ENCODE measurements around the gene HLA-DQB2. TPM values are rescaled to one million over a fixed set of nuclear protein-coding genes. Genes with fewer than 3 reads are reported as not detected.

HLA-DQB2 gene
- total and polyA plus RNA-seq, 2 of the 4 experiments (the other 2 are of a cell fraction) = not detected

- no TSS peak for BruUV-seq (replicated peaks)
These were observed 716 bp upstream of the HLA-DQB2 start for GRCh38 chr6:32764048-32764447.

More at GRCh38 chr6:32764048-32764447, 716 bp upstream of the HLA-DQB2 start:
- Histone ChIP-seq H2BK120ac (ENCODE audit: low read depth, low read length) (no peak overlapping the region), H2AK9ac (replicated peaks; ENCODE audit: low read depth, low read length, poor library complexity) (no peak overlapping the region), H3K14ac (replicated peaks; ENCODE audit: low read depth, low read length) (no peak overlapping the region), H3K4me3 (ENCODE audit: insufficient read depth, low read depth, low read length) (no peak overlapping the region), H4K8ac (ENCODE audit: low read depth in 2 of 2, low read length in 2 of 2) (no peak overlapping the region), H2BK5ac (ENCODE audit: low read depth, low read length, poor library complexity, severe bottlenecking) (no peak overlapping the region), H3K23ac (ENCODE audit: low read depth, low read length) (no peak overlapping the region), H3K56ac (ENCODE audit: extremely low read depth, insufficient read depth, low read length) (no peak overlapping the region), H3K9ac (ENCODE audit: low read depth, low read length) (no peak overlapping the region), H2BK20ac (ENCODE audit: low read depth, low read length) (no peak overlapping the region), H3K4ac (ENCODE audit: low read depth, low read length) (no peak overlapping the region), H2BK15ac (ENCODE audit: low read depth, low read length) (no peak overlapping the region), H4K20me1 (ENCODE audit: insufficient read depth, low read length) (no peaks in the 10 kb centered on the region), H4K5ac (ENCODE audit: low read depth, low read length) (no peak overlapping the region), H2AK5ac (ENCODE audit: low read depth, low read length) (no peak overlapping the region), H3K36me3 (ENCODE audit: control insufficient read depth, insufficient read depth, low read length) (no peaks in the 10 kb centered on the region), H3K4me2 (ENCODE audit: low read depth, low read length) (no peak overlapping the region), H3K27ac (ENCODE audit: insufficient read depth, low read length) (no peak overlapping the region), H3K18ac (ENCODE audit: low read depth, low read length) (no peak overlapping the region), H2AFZ (replicated peaks; ENCODE audit: low read length, poor library complexity) (no peak overlapping the region), H3K9me1 (ENCODE audit: insufficient read depth, low read length) (no peaks in the 10 kb centered on the region), H3K79me1 (ENCODE audit: low read depth in 1 of 2, low read length in 2 of 2) (no peaks in the 10 kb centered on the region), H3K4me1 (ENCODE audit: control insufficient read depth, insufficient read depth, low read length) (no peaks in the 10 kb centered on the region), H3K27me3 (ENCODE audit: control insufficient read depth, insufficient read depth, low read length) (peaks cover 4% of the 10 kb centered on the region), H3K9me3 (ENCODE audit: control insufficient read depth, insufficient read depth, low read length) (no peaks in the 10 kb centered on the region), H4K91ac (ENCODE audit: insufficient read depth, low read depth, low read length) (no peak overlapping the region)
- in situ Hi-C loops (cut with MboI; ENCODE audit: low sequenced_read_pairs) = loop anchor here (5.0 kb wide), 1 partner anchor 102 kb away; no protein-coding TSS in a partner anchor
- no peak for ATAC-seq (ENCODE audit: low read depth)
- ChIA-PET POLR2A (ENCODE audit: unreplicated experiment) (no interaction called here), CTCF (no interaction called here)
- no CpG with 5 or more reads among the region's 1 CpG for WGBS, 2 experiments (ENCODE audit: extremely low coverage in 2 of 2, insufficient read length in 1 of 2)
- dilution Hi-C loops (cut with HindIII; ENCODE audit: low sequenced_read_pairs, unreplicated experiment) = no loop called here
- intact Hi-C loops (cut with micrococcal nuclease) = no loop called here
- TF ChIP-seq CTCF (conservative IDR thresholded peaks at IDR 0.05; ENCODE audit: low read depth, low read length) (no peak), RFX5 (IDR thresholded peaks at IDR 0.05; ENCODE audit: low read depth, low read length) (no peak), FOS (IDR thresholded peaks at IDR 0.05; ENCODE audit: low read depth, low read length) (no peak), BHLHE40 (IDR thresholded peaks at IDR 0.05; ENCODE audit: low read depth, low read length) (no peak), CHD1 (IDR thresholded peaks at IDR 0.05; ENCODE audit: low read depth, low read length) (no peak), MAFK (IDR thresholded peaks at IDR 0.05; ENCODE audit: low read depth, low read length) (no peak), MXI1 (IDR thresholded peaks at IDR 0.05; ENCODE audit: borderline replicate concordance, low read depth, low read length) (no peak), ELK1 (IDR thresholded peaks at IDR 0.05; ENCODE audit: borderline replicate concordance, low read depth, low read length) (no peak), MAZ (IDR thresholded peaks at IDR 0.05; ENCODE audit: borderline replicate concordance, low read depth, low read length) (no peak), SMC3 (IDR thresholded peaks at IDR 0.05; ENCODE audit: low read depth, low read length) (no peak), RAD21 (IDR thresholded peaks at IDR 0.05; ENCODE audit: low read length) (no peak), CEBPB (IDR thresholded peaks at IDR 0.05; ENCODE audit: low read depth, low read length) (no peak), POLR2A (IDR thresholded peaks at IDR 0.05; ENCODE audit: low read depth, low read length) (no peak), USF2 (IDR thresholded peaks at IDR 0.05; ENCODE audit: low read depth, low read length) (no peak)
- DNase-seq = no peak
